ENCODE measurements around the gene SNX30.

Gene SNX30

DNA sequence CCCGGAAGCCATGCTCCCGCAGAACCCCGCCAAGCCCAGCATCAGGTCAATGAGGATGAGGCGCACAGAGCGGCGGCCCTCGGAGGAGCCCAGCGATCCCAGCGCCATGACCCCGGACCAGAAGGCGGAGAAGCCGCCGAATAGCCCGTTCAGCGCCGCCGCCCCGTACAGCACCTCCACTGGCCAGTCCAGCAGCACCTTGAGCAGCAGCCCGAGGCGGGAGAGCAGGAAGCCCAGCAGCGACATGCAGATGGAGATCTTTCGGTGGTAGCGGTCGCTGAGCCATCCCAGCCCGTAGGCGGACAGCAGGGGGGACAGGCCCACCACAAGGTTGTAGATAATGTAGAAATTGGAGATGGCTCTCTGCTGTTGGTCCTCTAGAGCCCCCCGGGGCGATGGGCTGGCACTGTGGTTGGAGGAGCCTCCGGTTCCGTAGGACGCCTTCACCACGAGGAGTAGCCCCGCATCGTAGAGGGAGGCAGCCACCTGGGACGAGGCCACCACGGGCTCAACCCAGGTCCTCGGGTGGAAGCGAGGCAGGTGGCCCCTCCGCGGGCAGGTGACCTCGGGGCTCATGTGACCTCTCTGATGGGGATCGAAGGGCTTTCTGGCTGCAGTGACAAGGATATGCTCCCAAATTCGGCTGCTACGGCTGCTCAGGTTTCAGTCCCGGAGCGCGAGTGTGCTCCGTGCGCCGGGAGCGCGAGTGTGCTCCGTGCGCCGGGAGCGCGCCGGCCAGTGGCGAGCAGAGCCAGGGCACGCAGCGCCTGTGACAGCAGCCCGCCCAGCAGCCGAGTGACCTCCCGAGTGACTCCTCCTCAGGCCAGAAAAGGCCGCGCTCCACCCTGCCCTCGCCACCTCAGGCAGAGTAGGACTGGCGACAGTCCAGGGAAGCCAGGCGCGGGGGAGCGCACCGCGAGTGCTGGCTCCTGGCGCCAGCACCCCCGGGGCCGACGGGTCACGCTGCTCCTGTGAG is 139.8 kb downstream of the SNX30 start, which contains the start of gene SLC46A2:
Gene SLC46A2 (minus strand): TSS at position 771 of the 976 bp plus-strand sequence. CDS start 195 bp downstream, at position 576.
- DNase-seq, result no peak

GRCh38 chr9:112891521-112891920 is 141.0 kb downstream of the SNX30 start:
- no peak for DNase-seq

DNA sequence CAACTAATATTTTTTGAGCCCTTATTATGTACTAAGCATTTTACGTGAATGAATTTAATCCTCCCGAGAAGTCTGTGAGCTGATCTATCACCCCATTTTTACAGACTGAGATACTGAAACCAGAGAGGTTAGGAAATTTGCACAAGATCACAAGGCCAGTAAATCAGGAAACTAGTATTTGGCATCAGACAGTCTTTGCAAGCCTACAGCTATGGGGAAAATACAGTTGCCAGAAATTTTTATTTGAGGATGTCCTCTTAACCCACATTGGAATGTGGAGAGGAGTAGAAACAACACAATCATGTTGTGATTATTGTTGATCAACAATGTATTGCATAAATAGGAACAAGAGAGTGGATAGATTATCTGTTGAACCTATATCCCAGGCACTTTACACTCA is 142.4 kb downstream of the SNX30 start:
- no peak for DNase-seq

GRCh38 chr9:112894041-112894440 is 143.5 kb downstream of the SNX30 start:
- DNase-seq, result peak in 1 of 5 experiments; percentile 34

DNA sequence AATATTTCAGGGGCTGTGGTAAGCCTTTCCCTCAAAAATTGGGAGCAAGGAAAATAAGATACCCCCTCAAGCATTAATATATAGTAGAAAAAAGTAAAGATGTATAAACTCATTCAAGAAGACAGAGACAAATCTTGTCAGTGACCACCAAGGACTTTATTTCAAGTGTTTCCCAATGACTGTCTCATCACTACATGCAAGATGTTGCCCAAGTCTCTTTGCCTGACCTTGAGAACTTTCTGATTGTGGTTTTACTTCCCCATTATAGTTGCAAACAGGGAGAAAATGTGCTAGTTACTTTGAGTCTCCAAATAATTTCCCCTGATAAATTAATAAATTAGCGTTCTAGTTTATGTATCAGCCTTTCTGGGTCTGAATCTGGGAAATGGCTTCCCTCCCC is 144.1 kb downstream of the SNX30 start:
- DNase-seq, result no peak

DNA sequence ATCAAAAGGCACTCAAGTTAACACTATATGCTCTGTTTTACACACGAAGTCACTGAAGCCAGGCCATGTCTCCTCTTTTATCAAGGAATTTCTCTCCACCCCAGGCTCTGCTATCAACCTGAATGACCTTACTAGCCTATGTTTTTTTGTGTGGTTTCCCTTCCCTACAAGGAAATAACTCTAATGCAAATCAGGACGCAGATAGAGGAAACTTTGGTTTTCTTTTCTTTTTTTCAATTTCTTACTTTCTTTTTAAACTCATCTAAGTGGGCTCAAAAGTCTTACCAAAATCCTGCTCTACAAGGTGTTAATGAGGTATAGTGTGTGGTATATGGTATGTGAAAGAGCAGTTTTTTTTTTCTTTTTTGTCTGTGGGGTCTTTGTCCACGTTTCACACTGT is 145.6 kb downstream of the SNX30 start:
- DNase-seq, result no peak

DNA sequence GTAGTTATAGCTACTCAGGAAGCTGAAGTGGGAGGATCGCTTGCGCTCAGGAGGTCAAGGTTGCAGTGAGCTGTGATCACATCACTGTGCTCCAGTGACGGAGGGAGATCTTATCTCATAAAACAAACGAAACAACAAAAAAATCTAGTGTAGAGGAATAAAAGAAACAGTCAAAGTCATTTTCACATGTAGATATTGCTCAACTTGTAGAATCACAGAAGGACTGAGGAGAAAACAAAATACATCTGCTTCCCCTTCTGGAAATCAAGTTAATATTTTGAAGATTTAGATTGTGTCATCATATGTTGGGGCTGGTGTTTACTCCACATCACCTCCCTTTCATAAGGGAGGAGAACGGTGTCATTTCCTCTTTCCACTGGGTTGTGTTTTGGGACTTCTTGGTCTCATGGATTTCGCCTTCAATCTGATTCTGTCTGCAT is 148.3 kb downstream of the SNX30 start:
- peak in 1 of 5 experiments; percentile 81 for DNase-seq

DNA sequence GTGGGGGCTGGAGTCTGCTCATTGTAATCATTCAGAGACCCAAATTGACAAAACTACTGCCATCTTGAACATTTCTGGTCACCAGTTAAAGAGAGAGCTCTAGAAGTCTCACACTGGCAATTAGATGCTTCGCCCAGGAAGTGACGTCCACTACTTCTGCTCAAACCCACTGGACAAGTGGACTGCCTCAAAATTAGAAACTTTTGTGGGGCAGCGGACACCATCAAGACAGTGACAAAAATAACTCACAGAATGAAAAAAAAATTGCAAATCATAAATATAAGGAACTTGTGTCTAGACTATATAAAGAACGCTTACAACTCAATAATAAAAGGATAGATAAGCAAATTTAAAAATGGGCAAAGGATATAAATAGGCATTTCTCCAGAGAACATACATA is 149.9 kb downstream of the SNX30 start:
- DNase-seq, result no peak

DNA sequence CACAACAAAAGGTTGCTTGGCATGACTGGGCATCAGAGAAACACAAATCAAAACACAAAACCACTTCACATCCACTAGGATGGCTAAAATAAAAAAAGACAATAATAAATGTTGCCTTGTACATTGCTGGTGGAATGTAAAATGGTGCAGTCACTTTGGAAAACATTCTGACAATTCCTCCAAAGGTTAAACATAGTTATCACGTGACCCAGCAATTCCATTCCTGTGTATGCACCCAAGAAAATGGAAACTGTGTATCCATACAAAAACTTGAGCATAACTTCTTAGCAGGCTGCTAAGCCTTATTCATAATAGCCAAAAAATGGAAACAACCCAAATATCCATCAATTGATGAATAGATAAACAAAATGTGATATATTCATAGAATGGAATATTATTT is 150.3 kb downstream of the SNX30 start:
- no peak for DNase-seq

DNA sequence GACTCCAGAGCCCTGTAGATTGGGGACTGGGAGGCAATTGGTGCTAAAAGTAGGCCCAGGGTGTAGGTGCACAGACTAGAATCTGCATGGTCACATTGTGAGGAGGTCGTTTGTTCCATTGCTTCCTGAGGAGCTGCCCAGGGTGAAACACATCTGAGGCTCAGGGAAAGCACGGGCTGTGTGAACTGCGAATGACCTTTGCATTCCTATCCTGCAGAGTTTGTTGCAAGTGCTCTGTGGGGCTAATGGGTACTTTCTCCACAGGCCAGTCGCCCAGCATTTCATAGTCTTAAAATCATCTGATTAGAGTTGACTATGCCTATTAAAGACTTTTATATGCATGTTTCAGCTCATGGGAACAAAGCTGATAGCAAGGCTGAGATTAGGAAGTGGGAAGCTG is 154.5 kb downstream of the SNX30 start:
- no peak for DNase-seq

GRCh38 chr9:112911736-112912135 is 161.2 kb downstream of the SNX30 start:
- no peak for DNase-seq

DNA sequence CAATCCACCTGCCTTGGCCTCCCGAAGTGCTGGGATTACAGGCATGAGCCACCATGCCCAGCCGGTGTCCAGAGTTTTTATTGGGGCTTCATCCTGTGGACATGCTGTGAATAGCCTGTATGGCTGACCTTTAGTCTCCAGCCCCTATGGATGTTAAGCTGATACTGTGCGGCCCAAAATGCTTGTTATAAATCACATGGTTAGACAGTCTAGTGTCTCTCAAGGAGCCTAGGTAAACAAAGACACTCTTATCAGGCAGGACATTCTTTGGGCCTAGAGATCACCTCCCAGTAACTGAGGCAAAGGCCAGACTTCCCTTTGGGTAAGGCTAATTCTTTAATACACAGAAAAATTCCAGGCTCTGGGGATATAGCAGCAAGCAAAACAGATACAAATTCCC is 162.1 kb downstream of the SNX30 start:
- DNase-seq, result no peak

DNA sequence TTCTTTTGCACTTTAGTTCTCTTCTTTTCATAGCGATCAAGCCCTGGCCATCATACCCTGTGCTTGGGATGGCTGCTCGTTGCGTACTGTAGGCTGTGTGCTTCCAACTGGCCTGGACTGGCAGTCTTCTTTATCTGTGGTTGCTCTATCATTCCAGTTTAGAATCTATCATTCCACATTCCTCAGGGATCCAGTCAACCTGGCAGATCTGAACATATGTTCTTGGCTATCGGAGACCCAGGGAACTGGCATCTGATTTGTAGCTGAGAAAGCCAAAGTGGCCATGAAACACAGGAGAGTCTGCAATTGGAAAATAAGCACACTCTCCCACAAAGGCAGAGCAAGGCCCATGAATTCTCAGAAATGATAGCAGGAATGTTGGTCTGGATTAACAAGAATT is 162.8 kb downstream of the SNX30 start:
- no peak for DNase-seq

- no peak for DNase-seq
Observed at GRCh38 chr9:112914524-112914923, 164.0 kb downstream of the SNX30 start.

DNA sequence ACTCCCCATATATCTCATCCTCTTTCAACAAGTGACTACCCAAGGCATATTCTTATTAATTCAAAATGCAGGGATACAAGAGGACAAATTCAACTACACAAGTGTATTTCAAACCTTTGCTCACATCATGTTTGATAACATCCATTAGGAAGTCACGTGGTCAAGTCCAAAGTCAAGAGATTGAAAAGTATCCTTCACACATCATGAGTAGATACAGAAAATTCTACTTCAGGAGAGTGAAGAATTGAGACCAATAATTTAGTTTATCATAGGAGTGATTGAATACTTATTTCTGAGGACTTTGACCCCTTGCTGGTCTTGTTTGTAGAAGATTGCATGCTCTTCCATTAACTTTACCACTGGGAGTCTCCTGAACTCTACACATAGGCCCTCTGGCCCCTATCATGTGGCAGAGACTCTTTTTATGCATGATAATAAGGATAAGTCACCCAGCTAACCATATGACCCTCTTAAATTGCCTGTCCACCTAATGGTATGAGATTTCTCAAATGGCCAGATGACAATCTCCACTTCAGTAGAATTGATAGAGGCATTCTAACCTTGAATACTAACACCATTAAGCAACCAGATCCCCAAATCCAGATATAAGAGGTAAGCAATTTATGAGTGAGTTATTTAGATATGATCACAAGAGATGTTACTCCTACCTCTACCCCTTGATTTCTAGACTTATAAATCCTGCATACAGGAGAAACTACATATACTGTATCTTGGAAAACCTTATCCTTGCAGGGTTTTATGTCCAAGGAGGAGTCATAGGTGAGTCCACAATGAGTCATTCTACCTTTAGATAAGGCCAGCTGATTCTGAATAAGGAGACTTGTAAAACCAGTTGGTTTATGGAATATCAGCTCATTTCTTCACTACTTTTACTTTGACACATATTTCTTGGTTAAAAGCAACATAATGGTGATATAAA is 166.8 kb downstream of the SNX30 start:
- DNase-seq, result no peak

DNA sequence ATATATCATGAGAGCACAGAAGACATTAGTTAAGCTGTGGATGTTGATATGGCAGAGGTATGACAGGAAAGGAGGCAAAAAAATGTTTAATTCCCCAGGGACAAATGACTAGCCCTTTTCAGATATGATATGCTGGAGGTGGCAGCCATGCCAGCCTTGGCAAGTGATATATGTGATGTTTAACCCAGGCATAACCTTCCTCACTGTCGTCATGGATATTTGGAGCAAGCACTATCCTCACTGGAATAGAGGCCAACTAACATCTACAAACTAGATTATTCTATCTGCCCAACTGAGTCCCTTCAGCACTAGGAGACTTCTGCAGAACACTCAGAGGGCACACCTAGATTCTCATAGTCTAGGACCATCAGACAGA is 167.4 kb downstream of the SNX30 start:
- no peak for DNase-seq

DNA sequence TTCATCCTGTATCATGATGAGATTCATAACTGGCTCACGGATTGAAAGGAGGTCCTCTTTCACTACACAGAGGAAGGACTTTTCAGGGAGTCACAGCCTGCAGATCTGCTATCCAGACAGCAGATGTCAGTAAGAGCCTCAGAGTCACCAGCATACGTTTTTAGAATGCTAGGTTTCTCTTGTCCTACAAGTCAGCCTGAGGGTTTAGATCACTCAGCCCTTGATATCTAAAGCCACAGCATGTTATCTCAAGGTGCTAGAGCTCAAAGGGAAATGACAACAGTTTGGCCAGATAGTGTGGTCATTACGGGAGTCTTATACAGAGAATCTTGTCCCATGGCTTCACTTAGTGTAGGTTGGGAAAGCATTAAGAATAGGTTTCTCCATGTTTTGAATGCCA is 171.0 kb downstream of the SNX30 start:
- peak in 1 of 5 experiments; percentile 53 for DNase-seq

Measured in T-helper 2 cell (primary cell).